Loucy (cell line): Measurements from ENCODE around the gene PEAR1.

Experiments
- H2AFZ ChIP-seq: fragments of 200-600 bp; sonication (generic); 2 replicates; pipeline ENCODE4 v1.6.0; 2016; ENCODE audit warnings: antibody characterized with exemption, mild to moderate bottlenecking, low read length, moderate library complexity
- H3F3A ChIP-seq: fragments of 200-600 bp; 2 replicates; pipeline ENCODE4 v1.6.0; 2016; ENCODE audit warnings: antibody characterized with exemption, low read depth, mild to moderate bottlenecking
- H3K27me3 ChIP-seq: fragments of 200-600 bp; sonication (generic); 2 replicates; pipeline ENCODE4 v1.6.1; 2014; ENCODE audit warnings: low read length, mild to moderate bottlenecking; ENCODE audit not compliant: insufficient read depth, poor library complexity, severe bottlenecking
- H3K36me3 ChIP-seq: fragments of 200-600 bp; sonication (generic); 2 replicates; pipeline ENCODE4 v1.6.1; 2016; ENCODE audit warnings: low read length; ENCODE audit not compliant: insufficient read depth
- H3K4me1 ChIP-seq: fragments of 200-600 bp; sonication (generic); 2 replicates; pipeline ENCODE4 v1.5.1; 2014; ENCODE audit warnings: low read length, mild to moderate bottlenecking; ENCODE audit not compliant: insufficient read depth, poor library complexity, severe bottlenecking
- H3K4me2 ChIP-seq: fragments of 200-600 bp; sonication (generic); 2 replicates; pipeline ENCODE4 v1.6.0; 2014; ENCODE audit warnings: antibody characterized with exemption, low read length, low read depth, mild to moderate bottlenecking; ENCODE audit not compliant: poor library complexity, severe bottlenecking
- H3K4me3 ChIP-seq: fragments of 200-600 bp; sonication (generic); 2 replicates; pipeline ENCODE4 v1.5.1; 2014; ENCODE audit warnings: low read length, mild to moderate bottlenecking, mixed read lengths; ENCODE audit not compliant: poor library complexity, severe bottlenecking
- H3K79me2 ChIP-seq: fragments of 200-600 bp; sonication (generic); 2 replicates; pipeline ENCODE4 v1.6.1; 2014; ENCODE audit warnings: low read length; ENCODE audit not compliant: insufficient read depth
- H3K9ac ChIP-seq: fragments of 200-600 bp; sonication (generic); 2 replicates; pipeline ENCODE4 v1.6.0; 2014; ENCODE audit warnings: mild to moderate bottlenecking, low read depth, low read length, moderate library complexity; ENCODE audit not compliant: poor library complexity, severe bottlenecking
- H3K9me2 ChIP-seq: fragments of 200-600 bp; sonication (generic); replicated peaks from 2 replicates; pipeline ENCODE4 v1.6.1; 2016; ENCODE audit warnings: low read depth, low read length, mixed read lengths
- H3K9me3 ChIP-seq: fragments of 200-600 bp; sonication (generic); 2 replicates; pipeline ENCODE4 v1.6.1; 2014; ENCODE audit warnings: mild to moderate bottlenecking, antibody characterized with exemption, low read length, low read depth; ENCODE audit not compliant: insufficient read depth
- H4K20me1 ChIP-seq: fragments of 200-600 bp; sonication (generic); 2 replicates; pipeline ENCODE4 v1.6.0; 2014; ENCODE audit warnings: antibody characterized with exemption, low read length, mild to moderate bottlenecking; ENCODE audit not compliant: insufficient read depth, poor library complexity, severe bottlenecking
- EZH2phosphoT487 ChIP-seq: fragments of 200-600 bp; IDR thresholded peaks from 2 replicates; pipeline ENCODE4 v1.6.1; 2018; ENCODE audit warnings: antibody characterized with exemption, mild to moderate bottlenecking, moderate library complexity, borderline replicate concordance
- TF ChIP-seq, protein P1 (sequence below): fragments of 200-600 bp; sonication (generic); conservative IDR thresholded peaks from 2 replicates; pipeline ENCODE4 v1.5.1; 2014; ENCODE audit warnings: mild to moderate bottlenecking, antibody characterized with exemption, low read length

Gene PEAR1

DNA sequence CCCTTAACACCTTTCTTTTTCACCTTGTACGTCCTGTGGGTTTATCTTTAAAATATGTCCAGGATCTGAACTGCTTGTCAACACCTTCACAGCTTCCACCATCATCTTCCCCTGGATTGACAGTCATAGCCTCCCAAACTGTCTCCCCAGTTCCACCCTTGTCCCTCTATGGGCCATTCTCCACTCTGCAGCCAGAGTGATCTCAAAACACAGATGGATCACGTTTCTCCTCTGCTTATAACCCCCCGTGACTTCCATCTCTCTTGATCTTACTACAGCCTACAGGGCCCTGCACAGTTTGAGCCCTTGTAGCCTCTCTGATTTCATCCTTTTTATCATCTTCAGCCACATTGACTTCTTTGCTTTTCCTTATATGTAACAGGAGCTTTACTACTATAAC, 38.9 kb upstream of the PEAR1 start:
- H3K36me3 ChIP-seq, result no peaks in the 10 kb centered on the region
- no peaks in the 10 kb centered on the region for H3K27me3 ChIP-seq
- H3K4me2 ChIP-seq, result no peak overlapping the region
- H3K9me3 ChIP-seq, result no peaks in the 10 kb centered on the region
- TF ChIP-seq EZH2phosphoT487, result no peak
- TF ChIP-seq, protein P1, sequence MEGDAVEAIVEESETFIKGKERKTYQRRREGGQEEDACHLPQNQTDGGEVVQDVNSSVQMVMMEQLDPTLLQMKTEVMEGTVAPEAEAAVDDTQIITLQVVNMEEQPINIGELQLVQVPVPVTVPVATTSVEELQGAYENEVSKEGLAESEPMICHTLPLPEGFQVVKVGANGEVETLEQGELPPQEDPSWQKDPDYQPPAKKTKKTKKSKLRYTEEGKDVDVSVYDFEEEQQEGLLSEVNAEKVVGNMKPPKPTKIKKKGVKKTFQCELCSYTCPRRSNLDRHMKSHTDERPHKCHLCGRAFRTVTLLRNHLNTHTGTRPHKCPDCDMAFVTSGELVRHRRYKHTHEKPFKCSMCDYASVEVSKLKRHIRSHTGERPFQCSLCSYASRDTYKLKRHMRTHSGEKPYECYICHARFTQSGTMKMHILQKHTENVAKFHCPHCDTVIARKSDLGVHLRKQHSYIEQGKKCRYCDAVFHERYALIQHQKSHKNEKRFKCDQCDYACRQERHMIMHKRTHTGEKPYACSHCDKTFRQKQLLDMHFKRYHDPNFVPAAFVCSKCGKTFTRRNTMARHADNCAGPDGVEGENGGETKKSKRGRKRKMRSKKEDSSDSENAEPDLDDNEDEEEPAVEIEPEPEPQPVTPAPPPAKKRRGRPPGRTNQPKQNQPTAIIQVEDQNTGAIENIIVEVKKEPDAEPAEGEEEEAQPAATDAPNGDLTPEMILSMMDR, result no peak
- H3K4me3 ChIP-seq, result no peak overlapping the region
- no peak overlapping the region for H2AFZ ChIP-seq
- H3K9ac ChIP-seq, result no peak overlapping the region
- no peaks in the 10 kb centered on the region for H3K79me2 ChIP-seq
- H3K4me1 ChIP-seq, result no peaks in the 10 kb centered on the region
- no peaks in the 10 kb centered on the region for H4K20me1 ChIP-seq
- H3F3A ChIP-seq, result no peaks in the 10 kb centered on the region
- H3K9me2 ChIP-seq, result no peaks in the 10 kb centered on the region

DNA sequence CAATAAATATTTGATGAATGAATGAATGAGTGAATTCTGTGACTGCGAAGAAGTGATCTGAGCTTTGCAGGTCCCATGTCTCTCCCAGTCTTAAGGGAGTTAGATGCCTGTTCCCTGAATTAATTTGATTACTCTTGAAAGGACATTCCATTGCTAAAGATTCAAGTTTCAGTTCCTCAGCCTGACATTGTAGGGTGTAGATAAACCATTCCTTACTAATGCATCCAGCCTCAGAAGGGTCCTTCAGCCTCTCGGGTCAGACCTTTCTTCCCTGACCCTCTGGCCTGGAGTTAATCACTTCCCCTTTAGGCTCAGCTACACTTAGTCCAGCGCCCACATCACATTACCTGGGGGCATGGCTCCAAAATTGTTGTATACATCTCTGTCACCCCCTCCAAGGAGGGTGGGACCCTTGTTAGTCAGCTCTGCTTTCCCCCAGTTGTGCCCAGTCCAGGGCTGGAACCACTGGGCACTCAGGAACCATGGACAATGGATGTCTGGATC, 37.2 kb upstream of the PEAR1 start:
- Histone ChIP-seq H4K20me1 (no peaks in the 10 kb centered on the region), H3K9me3 (no peaks in the 10 kb centered on the region), H3K79me2 (no peaks in the 10 kb centered on the region), H3F3A (no peaks in the 10 kb centered on the region), H3K4me3 (no peak overlapping the region), H3K36me3 (no peaks in the 10 kb centered on the region), H3K9me2 (no peaks in the 10 kb centered on the region), H3K4me1 (peaks cover 7% of the 10 kb centered on the region), H3K27me3 (no peaks in the 10 kb centered on the region), H2AFZ (no peak overlapping the region), H3K9ac (no peak overlapping the region), H3K4me2 (no peak overlapping the region)
- TF ChIP-seq EZH2phosphoT487, result no peak

DNA sequence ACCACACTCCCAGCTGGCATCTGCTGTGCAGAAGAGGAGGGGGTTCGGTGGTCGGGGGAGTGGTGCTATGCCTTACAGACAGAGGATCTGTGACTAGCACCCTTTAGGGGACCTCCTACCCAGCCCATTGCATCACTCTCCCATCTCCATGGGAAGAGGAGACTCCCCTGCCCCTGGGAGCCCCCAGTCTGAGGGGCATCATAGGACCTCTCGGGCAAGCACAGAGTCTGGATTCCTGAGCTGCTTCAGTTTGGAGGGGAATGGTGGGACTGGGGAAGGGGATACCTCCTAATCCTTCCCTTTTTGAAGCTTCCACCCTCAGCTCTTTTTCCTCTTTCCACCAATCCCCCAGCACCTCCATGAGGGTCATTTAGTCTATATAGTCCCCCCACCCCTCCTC, 36.0 kb upstream of the PEAR1 start:
- H3K36me3 ChIP-seq, result no peaks in the 10 kb centered on the region
- H3K4me2 ChIP-seq, result no peak overlapping the region
- no peaks in the 10 kb centered on the region for H3K9me2 ChIP-seq
- TF ChIP-seq EZH2phosphoT487, result no peak
- TF ChIP-seq, protein P1, result no peak
- no peaks in the 10 kb centered on the region for H4K20me1 ChIP-seq
- no peak overlapping the region for H3K9ac ChIP-seq
- no peaks in the 10 kb centered on the region for H3K9me3 ChIP-seq
- peaks cover 14% of the 10 kb centered on the region for H3K4me1 ChIP-seq
- H3K27me3 ChIP-seq, result no peaks in the 10 kb centered on the region
- no peaks in the 10 kb centered on the region for H3F3A ChIP-seq
- no peak overlapping the region for H2AFZ ChIP-seq
- no peaks in the 10 kb centered on the region for H3K79me2 ChIP-seq
- H3K4me3 ChIP-seq, result no peak overlapping the region

DNA sequence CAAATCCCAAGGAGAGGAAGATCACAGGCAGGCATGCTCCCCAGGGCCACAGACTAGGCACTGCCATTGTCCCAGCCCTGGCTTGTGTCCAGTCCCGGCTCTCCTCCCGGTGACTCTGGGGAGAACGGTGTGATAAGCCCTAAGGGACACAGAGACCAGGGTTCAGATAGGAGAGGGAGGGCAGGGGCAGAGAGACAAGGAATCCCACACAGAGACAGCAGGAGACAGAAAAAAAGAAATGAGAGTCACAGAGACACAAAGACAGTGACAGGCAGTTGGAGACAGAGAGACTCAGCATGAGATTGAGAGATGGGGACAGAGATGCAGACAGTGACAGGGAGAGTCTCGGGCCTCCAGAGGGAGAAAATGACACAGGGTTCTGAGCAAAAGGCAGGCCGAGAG, 35.0 kb upstream of the PEAR1 start:
- Histone ChIP-seq H3K9ac (no peak overlapping the region), H4K20me1 (no peaks in the 10 kb centered on the region), H3K27me3 (no peaks in the 10 kb centered on the region), H3K4me3 (no peak overlapping the region), H3K4me2 (no peak overlapping the region), H3K4me1 (peaks cover 24% of the 10 kb centered on the region), H3K36me3 (no peaks in the 10 kb centered on the region), H3K9me3 (no peaks in the 10 kb centered on the region), H3K79me2 (no peaks in the 10 kb centered on the region), H2AFZ (no peak overlapping the region), H3K9me2 (no peaks in the 10 kb centered on the region), H3F3A (no peaks in the 10 kb centered on the region)
- TF ChIP-seq, protein P1, result no peak
- no peak for TF ChIP-seq EZH2phosphoT487
